SK-N-SH (cell line): ENCODE data around the gene C12orf57. TPM values are rescaled to one million over a fixed set of nuclear protein-coding genes. Genes with fewer than 3 reads are reported as not detected.

Experiments
- CTCF ChIA-PET: fragments of 300-600, 350-600 bp; formaldehyde crosslinking; extraction: SDS; loops from one replicate; lab custom pipeline; 2021; lab: Yijun Ruan, JAX
- POLR2A ChIA-PET: fragments of 350-600 bp; sonication (Branson Sonifier 250); formaldehyde crosslinking; extraction: SDS; loops from one replicate; lab custom pipeline; 2020; ENCODE audit warnings: antibody characterized with exemption, inconsistent platforms; lab: Yijun Ruan, JAX
- DNase-seq: peaks from one replicate; pipeline ENCODE4 v3.0.0; 2012
- H2AFZ ChIP-seq: fragments of 200-600 bp; sonication (generic); 2 replicates; pipeline ENCODE4 v1.8.1; 2016; ENCODE audit warnings: antibody characterized with exemption, mild to moderate bottlenecking, low read depth
- H3F3A ChIP-seq: fragments of 200-600 bp; sonication (generic); replicated peaks from 2 replicates; pipeline ENCODE3; 2016; ENCODE audit warnings: antibody characterized with exemption, mild to moderate bottlenecking; ENCODE audit not compliant: insufficient read depth
- H3K27ac ChIP-seq, 2 experiments: fragments of 200-500 bp in 1 of 2; fragments of 200-600 bp in 1 of 2; sonication (Bioruptor generic) in 1 of 2; sonication (generic), shearing (Covaris generic) in 1 of 2; 2 replicates each; pipeline versions ENCODE4 v1.5.1 to v1.6.1; 2014 to 2016; ENCODE audit warnings: low read depth in 2 of 2, inconsistent platforms in 1 of 2, low read length in 1 of 2, mild to moderate bottlenecking in 1 of 2, mixed read lengths in 1 of 2
- H3K27me3 ChIP-seq: fragments of 200-600 bp; sonication (generic), shearing (Covaris generic); 2 replicates; pipeline ENCODE4 v1.6.1; 2016; ENCODE audit warnings: mixed run types; ENCODE audit not compliant: insufficient read depth
- H3K36me3 ChIP-seq, 2 experiments: fragments of 200-500 bp in 1 of 2; fragments of 200-600 bp in 1 of 2; sonication (Bioruptor generic) in 1 of 2; sonication (generic) in 1 of 2; replicated peaks in 1 of 2; 2 replicates each; pipeline versions ENCODE3 to v1.5.1; 2014 to 2016; ENCODE audit warnings: low read length in 1 of 2, mild to moderate bottlenecking in 1 of 2; ENCODE audit not compliant: insufficient read depth in 2 of 2, control insufficient read depth in 1 of 2
- H3K4me1 ChIP-seq, 2 experiments: fragments of 200-500 bp in 1 of 2; fragments of 200-600 bp in 1 of 2; sonication (Bioruptor generic) in 1 of 2; sonication (generic), shearing (Covaris generic) in 1 of 2; 2 replicates each; pipeline versions ENCODE4 v1.5.1 to v1.6.1; 2014 to 2016; ENCODE audit warnings: low read depth in 1 of 2, low read length in 1 of 2, mixed run types in 1 of 2; ENCODE audit not compliant: insufficient read depth in 2 of 2, control insufficient read depth in 1 of 2
- H3K4me2 ChIP-seq: fragments of 200-600 bp; sonication (generic), shearing (Covaris generic); 2 replicates; pipeline ENCODE4 v1.6.1; 2017; ENCODE audit warnings: mixed run types
- H3K4me3 ChIP-seq, 2 experiments: fragments of 200-500 bp in 1 of 2; fragments of 200-600 bp in 1 of 2; sonication (Bioruptor generic) in 1 of 2; sonication (generic), shearing (Covaris generic) in 1 of 2; 2 replicates each; pipeline versions ENCODE4 v1.5.1 to v1.8.1; 2014 to 2016; ENCODE audit warnings: low read depth in 2 of 2, inconsistent platforms in 1 of 2, low read length in 1 of 2, mild to moderate bottlenecking in 1 of 2, mixed read lengths in 1 of 2, moderate library complexity in 1 of 2
- H3K79me2 ChIP-seq: fragments of 200-600 bp; sonication (generic); 2 replicates; pipeline ENCODE4 v1.8.1; 2017; ENCODE audit warnings: mild to moderate bottlenecking; ENCODE audit not compliant: insufficient read depth
- H3K9ac ChIP-seq: fragments of 200-600 bp; sonication (generic); 2 replicates; pipeline ENCODE4 v1.6.1; 2017; ENCODE audit warnings: mixed run types
- H3K9me2 ChIP-seq: fragments of 200-600 bp; sonication (generic); 2 replicates; pipeline ENCODE4 v1.6.1; 2017; ENCODE audit warnings: mixed run types
- H3K9me3 ChIP-seq: fragments of 200-600 bp; sonication (generic); 2 replicates; pipeline ENCODE4 v1.6.1; 2017; ENCODE audit warnings: mixed run types, mild to moderate bottlenecking, moderate library complexity
- H4K20me1 ChIP-seq: fragments of 200-600 bp; sonication (generic); 2 replicates; pipeline ENCODE4 v1.6.1; 2017; ENCODE audit warnings: mild to moderate bottlenecking, mixed run types; ENCODE audit not compliant: insufficient read depth
- ELF1 ChIP-seq: IDR thresholded peaks from 2 replicates; pipeline ENCODE4 v1.4.0; 2012
- EP300 ChIP-seq, 2 experiments: IDR thresholded peaks; 2 replicates each; pipeline versions ENCODE4 v1.4.0 to v1.6.1; 2012; ENCODE audit warnings: borderline replicate concordance in 1 of 2, low read depth in 1 of 2, low read length in 1 of 2
- FOSL2 ChIP-seq: IDR thresholded peaks from 2 replicates; pipeline ENCODE4 v1.4.0; 2012; ENCODE audit warnings: low read depth, mild to moderate bottlenecking, moderate library complexity, borderline replicate concordance
- FOXJ3 ChIP-seq: sonication (generic); formaldehyde crosslinking; IDR thresholded peaks from 2 replicates; pipeline ENCODE4 v1.5.1; 2020; ENCODE audit warnings: mild to moderate bottlenecking, missing genetic modification reagents
- GATA2 ChIP-seq: sonication (generic); formaldehyde crosslinking; IDR thresholded peaks from 2 replicates; pipeline ENCODE4 v1.5.0; 2020; ENCODE audit warnings: mild to moderate bottlenecking, missing genetic modification reagents
- JUND ChIP-seq: IDR thresholded peaks from 2 replicates; pipeline ENCODE4 v1.4.0; 2012
- MXI1 ChIP-seq: IDR thresholded peaks from 2 replicates; pipeline ENCODE4 v1.6.1; 2012; ENCODE audit warnings: mild to moderate bottlenecking, low read depth, low read length, improper control_type of control experiment
- POLR2AphosphoS5 ChIP-seq: IDR thresholded peaks from 2 replicates; pipeline ENCODE4 v1.6.1; 2012; ENCODE audit warnings: low read depth, low read length
- RAD21 ChIP-seq: IDR thresholded peaks from 2 replicates; pipeline ENCODE4 v1.6.1; 2012; ENCODE audit warnings: mild to moderate bottlenecking, low read length
- RFX5 ChIP-seq: IDR thresholded peaks from 2 replicates; pipeline ENCODE4 v1.6.1; 2012; ENCODE audit warnings: mild to moderate bottlenecking, improper control_type of control experiment, low read length
- RXRA ChIP-seq: IDR thresholded peaks from 2 replicates; pipeline ENCODE4 v1.4.0; 2012; ENCODE audit warnings: low read depth, mild to moderate bottlenecking, borderline replicate concordance
- SMC3 ChIP-seq: IDR thresholded peaks from 2 replicates; pipeline ENCODE4 v1.6.1; 2012; ENCODE audit warnings: low read depth, low read length, improper control_type of control experiment
- TAF1 ChIP-seq: IDR thresholded peaks from 2 replicates; pipeline ENCODE4 v1.6.1; 2012; ENCODE audit warnings: low read depth, mild to moderate bottlenecking, low read length, moderate library complexity, borderline replicate concordance
- TCF12 ChIP-seq: IDR thresholded peaks from 2 replicates; pipeline ENCODE4 v1.4.0; 2012
- TEAD4 ChIP-seq: IDR thresholded peaks from 2 replicates; pipeline ENCODE4 v1.4.0; 2012; ENCODE audit warnings: mild to moderate bottlenecking, borderline replicate concordance; ENCODE audit not compliant: insufficient read depth
- YY1 ChIP-seq: IDR thresholded peaks from 2 replicates; pipeline ENCODE4 v1.4.0; 2012; ENCODE audit warnings: low read depth, mild to moderate bottlenecking
- WGBS: methylation state at CpG from one replicate; pipeline ENCODE4 v1.1.6; 2017; ENCODE audit warnings: low lambda C conversion rate; 5-methylcytosine and 5-hydroxymethylcytosine counted together
- polyA plus RNA-seq, 3 experiments: library from polyadenylated mRNA; depleted of rRNA; stranded (reverse); fragments of >200 nt; gene quantifications; 2 replicates each; pipeline ENCODE4 v1.2.3, GENCODE V29; 2012
- TF ChIP-seq, protein P1 (sequence below): IDR thresholded peaks from 2 replicates; pipeline ENCODE4 v1.4.0; 2012; ENCODE audit warnings: low read depth
- TF ChIP-seq, protein P2 (sequence below): IDR thresholded peaks from 2 replicates; pipeline ENCODE4 v1.6.1; 2012; ENCODE audit warnings: mild to moderate bottlenecking, low read depth, low read length, moderate library complexity
- TF ChIP-seq, protein P3 (sequence below): IDR thresholded peaks from 2 replicates; pipeline ENCODE4; 2012

The C12orf57 gene
- polyA plus RNA-seq, 1 of the 3 experiments (the other 2 are of a cell fraction): 659 TPM

DNA sequence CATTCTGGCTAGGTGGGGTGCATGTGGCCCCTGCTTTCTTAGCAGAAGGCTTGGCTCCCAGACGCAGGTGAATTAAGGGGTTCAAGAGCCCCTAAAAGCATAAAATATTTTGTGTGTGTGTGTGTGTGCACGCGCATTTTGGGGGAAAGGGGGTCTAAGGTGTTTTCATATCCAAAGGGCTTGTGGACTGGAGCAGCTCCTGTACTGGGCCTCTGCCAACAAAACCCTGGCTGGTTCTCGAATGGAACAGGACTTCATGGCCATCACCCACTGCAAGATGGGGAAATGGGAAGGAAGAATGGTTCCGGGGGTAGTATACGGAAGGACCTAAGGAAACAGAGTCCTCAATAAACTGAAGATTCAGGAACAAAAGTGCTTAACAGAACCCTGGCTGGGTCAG is 20.0 kb upstream of the C12orf57 start:
- Histone ChIP-seq H3F3A (peaks cover 30% of the 10 kb centered on the region), H3K4me2 (no peak overlapping the region), H2AFZ (no peak overlapping the region), H3K4me1 (peaks cover 26% of the 10 kb centered on the region in 2 experiments; a peak in 3 of 4 replicates), H3K4me3 (no peak overlapping the region), H3K9me3 (no peaks in the 10 kb centered on the region), H3K36me3 (peaks cover 6 to 7% of the 10 kb centered on the region in 2 experiments), H3K27ac (no peak overlapping the region; a peak in 2 of 4 replicates), H3K79me2 (peaks cover 23% of the 10 kb centered on the region), H3K9ac (no peak overlapping the region), H3K27me3 (no peaks in the 10 kb centered on the region), H4K20me1 (peaks cover 3% of the 10 kb centered on the region; the same call in 1 of the 2 replicates), H3K9me2 (no peaks in the 10 kb centered on the region)
- CTCF ChIA-PET: interaction anchor here (0.7 to 8.2 kb wide), 25 partner anchors 10 to 181 kb away, joined by 3 to 134 read pairs (median 4); partner anchors contain the start of genes C12orf57, C1R, ENO2 and LPCAT3
- DNase-seq: no peak
- TF ChIP-seq GATA2 (CRISPR knock-in tag): no peak
- no peak for TF ChIP-seq MXI1
- TF ChIP-seq FOXJ3 (CRISPR knock-in tag): no peak
- POLR2A ChIA-PET: interaction anchor here (1.1 to 7.3 kb wide), 6 partner anchors 10 to 235 kb away, joined by 4 to 82 read pairs (median 6); partner anchors contain the start of genes C12orf57, ENO2, RNU7-1 and USP5
- WGBS: 74% methylated on average over 6 of the region's 6 CpGs

DNA sequence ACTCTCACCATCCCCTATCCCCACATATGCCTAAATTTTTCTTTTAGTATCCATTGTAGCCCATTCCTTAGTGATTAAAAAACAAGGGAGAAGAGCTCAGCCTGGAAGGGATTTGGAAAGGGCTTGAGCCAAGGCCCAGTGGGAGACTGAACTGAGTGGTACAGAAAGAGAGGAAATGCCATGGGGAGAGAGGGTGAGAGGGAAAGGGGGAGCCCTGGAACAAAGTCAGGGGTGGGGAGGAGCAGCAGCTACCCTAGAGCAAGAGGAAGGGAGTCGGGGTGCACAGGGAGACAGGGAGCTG is 18.6 kb upstream of the C12orf57 start:
- H3K27ac ChIP-seq: peak overlapping the region; percentile 76 to 90
- POLR2A ChIA-PET: interaction anchor here (0.5 to 7.3 kb wide), 13 partner anchors 8 to 172 kb away, joined by 3 to 82 read pairs (median 5); partner anchors contain the start of genes C12orf57, ENO2, RNU7-1 and SPSB2

More for the DNA sequence above, 18.6 kb upstream of the C12orf57 start:
- Histone ChIP-seq H3F3A (peaks cover 30% of the 10 kb centered on the region), H3K9ac (peak overlapping the region; percentile 56), H3K36me3 (peaks cover 5 to 12% of the 10 kb centered on the region in 2 experiments), H3K79me2 (peaks cover 37% of the 10 kb centered on the region), H3K4me2 (peak overlapping the region; percentile 81), H3K9me3 (no peaks in the 10 kb centered on the region), H4K20me1 (peaks cover 16% of the 10 kb centered on the region), H3K4me1 (peaks cover 34 to 38% of the 10 kb centered on the region in 2 experiments), H2AFZ (peak overlapping the region; percentile 17; the same call in 1 of the 2 replicates), H3K4me3 (no peak overlapping the region; a peak in 1 of 4 replicates), H3K27me3 (no peaks in the 10 kb centered on the region), H3K9me2 (no peaks in the 10 kb centered on the region)
- no peak for TF ChIP-seq TAF1
- no peak for TF ChIP-seq FOXJ3 (CRISPR knock-in tag)
- TF ChIP-seq MXI1: no peak
- TF ChIP-seq GATA2 (CRISPR knock-in tag): no peak
- TF ChIP-seq, protein P1, sequence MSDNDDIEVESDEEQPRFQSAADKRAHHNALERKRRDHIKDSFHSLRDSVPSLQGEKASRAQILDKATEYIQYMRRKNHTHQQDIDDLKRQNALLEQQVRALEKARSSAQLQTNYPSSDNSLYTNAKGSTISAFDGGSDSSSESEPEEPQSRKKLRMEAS: no peak
- TF ChIP-seq, protein P2, sequence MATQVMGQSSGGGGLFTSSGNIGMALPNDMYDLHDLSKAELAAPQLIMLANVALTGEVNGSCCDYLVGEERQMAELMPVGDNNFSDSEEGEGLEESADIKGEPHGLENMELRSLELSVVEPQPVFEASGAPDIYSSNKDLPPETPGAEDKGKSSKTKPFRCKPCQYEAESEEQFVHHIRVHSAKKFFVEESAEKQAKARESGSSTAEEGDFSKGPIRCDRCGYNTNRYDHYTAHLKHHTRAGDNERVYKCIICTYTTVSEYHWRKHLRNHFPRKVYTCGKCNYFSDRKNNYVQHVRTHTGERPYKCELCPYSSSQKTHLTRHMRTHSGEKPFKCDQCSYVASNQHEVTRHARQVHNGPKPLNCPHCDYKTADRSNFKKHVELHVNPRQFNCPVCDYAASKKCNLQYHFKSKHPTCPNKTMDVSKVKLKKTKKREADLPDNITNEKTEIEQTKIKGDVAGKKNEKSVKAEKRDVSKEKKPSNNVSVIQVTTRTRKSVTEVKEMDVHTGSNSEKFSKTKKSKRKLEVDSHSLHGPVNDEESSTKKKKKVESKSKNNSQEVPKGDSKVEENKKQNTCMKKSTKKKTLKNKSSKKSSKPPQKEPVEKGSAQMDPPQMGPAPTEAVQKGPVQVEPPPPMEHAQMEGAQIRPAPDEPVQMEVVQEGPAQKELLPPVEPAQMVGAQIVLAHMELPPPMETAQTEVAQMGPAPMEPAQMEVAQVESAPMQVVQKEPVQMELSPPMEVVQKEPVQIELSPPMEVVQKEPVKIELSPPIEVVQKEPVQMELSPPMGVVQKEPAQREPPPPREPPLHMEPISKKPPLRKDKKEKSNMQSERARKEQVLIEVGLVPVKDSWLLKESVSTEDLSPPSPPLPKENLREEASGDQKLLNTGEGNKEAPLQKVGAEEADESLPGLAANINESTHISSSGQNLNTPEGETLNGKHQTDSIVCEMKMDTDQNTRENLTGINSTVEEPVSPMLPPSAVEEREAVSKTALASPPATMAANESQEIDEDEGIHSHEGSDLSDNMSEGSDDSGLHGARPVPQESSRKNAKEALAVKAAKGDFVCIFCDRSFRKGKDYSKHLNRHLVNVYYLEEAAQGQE: no peak
- TF ChIP-seq JUND: no peak
- no peak for TF ChIP-seq TEAD4
- TF ChIP-seq, protein P3, sequence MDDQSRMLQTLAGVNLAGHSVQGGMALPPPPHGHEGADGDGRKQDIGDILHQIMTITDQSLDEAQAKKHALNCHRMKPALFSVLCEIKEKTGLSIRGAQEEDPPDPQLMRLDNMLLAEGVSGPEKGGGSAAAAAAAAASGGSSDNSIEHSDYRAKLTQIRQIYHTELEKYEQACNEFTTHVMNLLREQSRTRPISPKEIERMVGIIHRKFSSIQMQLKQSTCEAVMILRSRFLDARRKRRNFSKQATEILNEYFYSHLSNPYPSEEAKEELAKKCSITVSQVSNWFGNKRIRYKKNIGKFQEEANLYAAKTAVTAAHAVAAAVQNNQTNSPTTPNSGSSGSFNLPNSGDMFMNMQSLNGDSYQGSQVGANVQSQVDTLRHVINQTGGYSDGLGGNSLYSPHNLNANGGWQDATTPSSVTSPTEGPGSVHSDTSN: no peak
- no peak for TF ChIP-seq SMC3
- TF ChIP-seq ELF1: no peak
- TF ChIP-seq RAD21: no peak
- TF ChIP-seq RFX5: no peak
- TF ChIP-seq FOSL2: no peak
- no peak for TF ChIP-seq TCF12
- no peak for TF ChIP-seq RXRA
- no peak for TF ChIP-seq EP300 (IDR thresholded peaks at IDR 0.05; ENCODE audit: borderline replicate concordance in 1 of 2, low read depth in 1 of 2, low read length in 1 of 2)
- no peak for TF ChIP-seq YY1
- TF ChIP-seq POLR2AphosphoS5: no peak
- 29% methylated on average over 1 of the region's 1 CpG for WGBS
- DNase-seq: no peak
- CTCF ChIA-PET: interaction anchor here (0.7 to 8.2 kb wide), 15 partner anchors 12 to 188 kb away, joined by 3 to 134 read pairs (median 17); partner anchors contain the start of genes C12orf57, C1R, ENO2 and RNU7-1
